DND-41 (cell line): ENCODE results near the gene ABLIM2.
A peak's percentile ranks its signal among the peaks of the same experiment; 100 is the strongest.

ENCODE experiments used
- ATAC-seq: fragments of 200-7000 bp; cut with Tn5 transposase; 3 replicates; pipeline ENCODE4 v1.9.1; 2021; ENCODE audit warnings: low read depth; ENCODE audit not compliant: insufficient read depth
- DNase-seq: peaks from one replicate; pipeline ENCODE4 v3.0.0-alpha.2; 2020
- H2AFZ ChIP-seq: 2 replicates; pipeline ENCODE4 v1.6.0; 2012; ENCODE audit warnings: low read depth, low read length
- H3K27ac ChIP-seq: 2 replicates; pipeline ENCODE4 v1.5.1; 2012; ENCODE audit warnings: low read length, inconsistent platforms
- H3K27me3 ChIP-seq: fragments of 200-600 bp; sonication (generic); 2 replicates; pipeline ENCODE4 v1.6.0; 2012; ENCODE audit warnings: low read length, mild to moderate bottlenecking, inconsistent platforms; ENCODE audit not compliant: insufficient read depth, poor library complexity
- H3K36me3 ChIP-seq: 2 replicates; pipeline ENCODE4 v1.5.1; 2012; ENCODE audit warnings: low read length, inconsistent platforms; ENCODE audit not compliant: insufficient read depth
- H3K4me1 ChIP-seq: 2 replicates; pipeline ENCODE4 v1.5.1; 2012; ENCODE audit warnings: mild to moderate bottlenecking, low read length; ENCODE audit not compliant: insufficient read depth
- H3K4me2 ChIP-seq: 2 replicates; pipeline ENCODE4 v1.6.0; 2012; ENCODE audit warnings: mild to moderate bottlenecking, moderate library complexity, low read length, inconsistent platforms; ENCODE audit not compliant: insufficient read depth
- H3K4me3 ChIP-seq, 2 experiments: fragments of 200-600 bp in 1 of 2; shearing (Covaris generic) in 1 of 2; 2 replicates each; pipeline ENCODE4 v1.5.1; 2012 to 2016; ENCODE audit warnings: inconsistent platforms in 2 of 2, low read length in 2 of 2, mild to moderate bottlenecking in 2 of 2, low read depth in 1 of 2, moderate library complexity in 1 of 2
- H3K79me2 ChIP-seq: 2 replicates; pipeline ENCODE4 v1.6.0; 2012; ENCODE audit warnings: low read length, inconsistent platforms; ENCODE audit not compliant: insufficient read depth
- H3K9ac ChIP-seq: 2 replicates; pipeline ENCODE4 v1.6.0; 2012; ENCODE audit warnings: low read depth, mild to moderate bottlenecking, inconsistent platforms, low read length, moderate library complexity
- H3K9me3 ChIP-seq: 2 replicates; pipeline ENCODE4 v1.5.1; 2012; ENCODE audit warnings: low read length, moderate library complexity, mild to moderate bottlenecking, inconsistent platforms; ENCODE audit not compliant: insufficient read depth, severe bottlenecking
- H4K20me1 ChIP-seq: 2 replicates; pipeline ENCODE4 v1.6.0; 2012; ENCODE audit warnings: low read length; ENCODE audit not compliant: insufficient read depth
- EZH2 ChIP-seq: IDR thresholded peaks from 3 replicates; pipeline ENCODE4 v1.6.1; 2012; ENCODE audit warnings: borderline replicate concordance, low read depth, mild to moderate bottlenecking, moderate library complexity, low read length, inconsistent platforms; ENCODE audit not compliant: severe bottlenecking
- TF ChIP-seq, protein P1 (sequence below): IDR thresholded peaks from 2 replicates; pipeline ENCODE4 v1.5.1; 2012; ENCODE audit warnings: borderline replicate concordance, low read length, moderate library complexity, mild to moderate bottlenecking; ENCODE audit not compliant: poor library complexity, severe bottlenecking; ENCODE audit errors: extremely low read depth

ABLIM2 gene

DNA sequence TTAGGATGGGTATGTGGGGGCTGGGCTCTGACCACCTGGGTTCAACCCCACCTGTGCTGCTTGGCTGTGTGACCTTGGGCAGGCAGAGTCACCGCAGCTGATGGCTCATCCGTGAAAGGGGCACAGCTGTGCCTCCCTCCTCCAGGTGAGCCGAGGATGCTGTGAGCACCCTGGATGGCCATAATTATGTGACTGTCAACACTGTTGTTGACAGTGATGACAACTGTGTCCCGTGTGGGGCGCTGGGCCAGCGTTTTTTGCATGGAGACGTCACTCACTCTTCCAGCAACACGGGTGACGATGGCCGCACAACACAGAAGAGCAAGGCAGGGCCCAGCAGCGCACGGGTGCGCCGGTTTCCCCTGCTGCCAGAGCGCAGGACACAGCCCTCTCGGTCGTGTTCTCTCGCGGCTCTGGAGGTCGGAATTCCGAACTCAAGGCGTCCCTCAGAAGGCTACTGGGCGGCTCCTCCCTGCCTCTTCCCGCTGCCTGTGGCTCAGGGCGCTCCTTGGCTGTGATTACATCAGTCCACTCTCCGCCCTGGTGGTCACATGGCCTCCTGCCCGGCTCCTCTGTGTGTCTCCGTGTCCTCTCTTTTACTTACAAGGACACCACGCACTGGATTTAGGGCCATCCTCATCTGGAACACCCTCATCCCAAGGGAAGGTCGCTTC is 41.8 kb upstream of the ABLIM2 start:
- peak overlapping the region; percentile 61 for H3K4me2 ChIP-seq
- H3K27ac ChIP-seq: peak overlapping the region; percentile 87
- TF ChIP-seq, protein P1, sequence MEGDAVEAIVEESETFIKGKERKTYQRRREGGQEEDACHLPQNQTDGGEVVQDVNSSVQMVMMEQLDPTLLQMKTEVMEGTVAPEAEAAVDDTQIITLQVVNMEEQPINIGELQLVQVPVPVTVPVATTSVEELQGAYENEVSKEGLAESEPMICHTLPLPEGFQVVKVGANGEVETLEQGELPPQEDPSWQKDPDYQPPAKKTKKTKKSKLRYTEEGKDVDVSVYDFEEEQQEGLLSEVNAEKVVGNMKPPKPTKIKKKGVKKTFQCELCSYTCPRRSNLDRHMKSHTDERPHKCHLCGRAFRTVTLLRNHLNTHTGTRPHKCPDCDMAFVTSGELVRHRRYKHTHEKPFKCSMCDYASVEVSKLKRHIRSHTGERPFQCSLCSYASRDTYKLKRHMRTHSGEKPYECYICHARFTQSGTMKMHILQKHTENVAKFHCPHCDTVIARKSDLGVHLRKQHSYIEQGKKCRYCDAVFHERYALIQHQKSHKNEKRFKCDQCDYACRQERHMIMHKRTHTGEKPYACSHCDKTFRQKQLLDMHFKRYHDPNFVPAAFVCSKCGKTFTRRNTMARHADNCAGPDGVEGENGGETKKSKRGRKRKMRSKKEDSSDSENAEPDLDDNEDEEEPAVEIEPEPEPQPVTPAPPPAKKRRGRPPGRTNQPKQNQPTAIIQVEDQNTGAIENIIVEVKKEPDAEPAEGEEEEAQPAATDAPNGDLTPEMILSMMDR: no peak
- TF ChIP-seq EZH2: no peak
- peaks cover 74% of the 10 kb centered on the region for H3K4me1 ChIP-seq
- H2AFZ ChIP-seq: no peak overlapping the region
- peaks cover 19% of the 10 kb centered on the region for H3K79me2 ChIP-seq
- H3K36me3 ChIP-seq: no peaks in the 10 kb centered on the region
- no peak for ATAC-seq
- no peaks in the 10 kb centered on the region for H3K9me3 ChIP-seq
- DNase-seq: no peak
- H3K4me3 ChIP-seq: peak overlapping the region in 1 of 2 experiments; percentile 54; a peak in 2 of 4 replicates
- H3K27me3 ChIP-seq: no peaks in the 10 kb centered on the region
- H4K20me1 ChIP-seq: no peaks in the 10 kb centered on the region; the same call in 1 of the 2 replicates
- H3K9ac ChIP-seq: peak overlapping the region; percentile 51

DNA sequence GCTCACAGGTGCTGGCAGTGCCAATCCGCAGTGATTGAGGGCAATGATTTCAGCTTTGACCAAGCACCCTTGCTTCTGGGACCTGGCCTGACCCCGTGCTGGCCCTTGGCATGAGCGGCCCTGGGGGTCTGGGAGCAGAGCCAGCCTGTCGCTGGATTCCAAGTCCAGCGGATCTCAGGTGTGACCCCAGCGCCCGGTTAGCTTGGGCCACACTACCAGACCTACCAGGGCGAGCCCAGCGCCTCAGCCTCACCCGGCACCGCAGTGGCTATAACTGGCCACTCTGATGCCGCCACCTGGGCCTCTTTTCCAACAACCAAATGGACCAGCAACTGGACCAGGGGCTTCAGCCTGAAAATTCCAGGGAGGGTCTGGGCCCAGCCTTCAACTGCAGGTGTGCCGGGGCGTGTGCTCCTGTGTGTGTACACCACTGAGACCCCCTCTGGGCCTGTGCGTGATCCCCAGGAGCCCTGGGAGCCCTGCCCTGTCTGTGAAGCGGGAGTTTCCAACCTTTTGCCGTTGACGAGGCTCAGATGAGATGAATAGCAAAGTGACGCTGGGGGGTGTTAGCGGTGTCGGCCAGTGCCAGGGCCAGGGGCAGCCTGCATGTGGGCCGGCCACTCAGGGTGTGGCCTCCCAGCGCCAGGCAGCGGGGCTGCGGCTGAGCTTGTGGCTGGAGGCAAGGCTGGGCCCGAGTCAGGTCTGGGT is 41.1 kb upstream of the ABLIM2 start:
- no peaks in the 10 kb centered on the region; the same call in 1 of the 2 replicates for H4K20me1 ChIP-seq
- H2AFZ ChIP-seq: no peak overlapping the region
- DNase-seq: no peak
- no peak for TF ChIP-seq EZH2
- TF ChIP-seq, protein P1: no peak
- H3K27me3 ChIP-seq: no peaks in the 10 kb centered on the region
- H3K4me2 ChIP-seq: peak overlapping the region; percentile 61
- H3K27ac ChIP-seq: peak overlapping the region; percentile 87
- H3K9ac ChIP-seq: peak overlapping the region; percentile 51
- peaks cover 19% of the 10 kb centered on the region for H3K79me2 ChIP-seq
- no peaks in the 10 kb centered on the region for H3K9me3 ChIP-seq
- H3K4me3 ChIP-seq: peak overlapping the region in 1 of 2 experiments; percentile 54; a peak in 3 of 4 replicates
- H3K4me1 ChIP-seq: peaks cover 67% of the 10 kb centered on the region
- H3K36me3 ChIP-seq: no peaks in the 10 kb centered on the region
- ATAC-seq: no peak

- Histone ChIP-seq H3K9me3 (no peaks in the 10 kb centered on the region), H2AFZ (no peak within 1 kb of the TSS; the same call in 1 of the 2 replicates), H3K79me2 (peaks cover 16% of the 10 kb centered on the region), H3K27me3 (no peaks in the 10 kb centered on the region), H3K4me2 (peak within 1 kb of the TSS; percentile 61), H4K20me1 (no peaks in the 10 kb centered on the region; the same call in 1 of the 2 replicates), H3K36me3 (no peaks in the 10 kb centered on the region), H3K9ac (peak within 1 kb of the TSS; percentile 51), H3K4me1 (peaks cover 60% of the 10 kb centered on the region), H3K27ac (peak within 1 kb of the TSS; percentile 87), H3K4me3 (peak within 1 kb of the TSS in 1 of 2 experiments; percentile 54; a peak in 3 of 4 replicates)
- DNase-seq (peak; percentile 72), ATAC-seq (peak; percentile 72)
- TF ChIP-seq EZH2: no peak
- TF ChIP-seq, protein P1: no peak
Measured at GRCh38 chr4:8198906-8199593, 40.4 kb upstream of the ABLIM2 start, which contains the start of gene SH3TC1. Gene SH3TC1, plus strand, starts transcription at chr4:8199290. Its CDS starts 5,905 bp downstream, at chr4:8205195.
